GM12878 (cell line): ENCODE measurements around the gene TBC1D8. TPM values are rescaled to one million over a fixed set of nuclear protein-coding genes. Genes with fewer than 3 reads are reported as not detected.

ENCODE experiments used
- ATAC-seq: fragments of 200-7000 bp; cut with Tn5 transposase; 3 replicates; pipeline ENCODE4 v1.9.1; 2020; ENCODE audit warnings: mild to moderate bottlenecking, moderate library complexity
- BruUV-seq: library from RNA; stranded (reverse); fragments of 400-500 nt; replicated peaks from 2 replicates; lab custom pipeline; 2021; lab: Mats Ljungman, UMichigan
- CTCF ChIA-PET: fragments of 300-600 bp; sonication (Branson Sonifier 250); formaldehyde crosslinking; extraction: SDS; loops from one replicate; lab custom pipeline; 2021; ENCODE audit warnings: inconsistent platforms; lab: Yijun Ruan, JAX
- POLR2A ChIA-PET: fragments of 350-600 bp; formaldehyde crosslinking; extraction: SDS; loops from one replicate; lab custom pipeline; 2021; ENCODE audit warnings: inconsistent platforms; lab: Charles Lee
- RAD21 ChIA-PET: fragments of 300-600 bp; sonication (Branson Sonifier 250); formaldehyde crosslinking; loops from one replicate; lab custom pipeline; 2023; ENCODE audit warnings: antibody characterized with exemption; ENCODE audit not compliant: unreplicated experiment; lab: Charles Lee
- SMC1A ChIA-PET: fragments of 300-600 bp; sonication (Branson Sonifier 250); formaldehyde crosslinking; loops from one replicate; lab custom pipeline; 2023; ENCODE audit not compliant: unreplicated experiment, uncharacterized antibody; lab: Charles Lee
- DNase-seq: peaks from one replicate; pipeline ENCODE4 v3.0.0-alpha.2; 2011; ENCODE audit warnings: low read depth, low spot score
- FAIRE-seq: peaks from 3 replicates; lab custom pipeline; 2011; peaks lifted over from hg19 to GRCh38; lab: Jason Lieb, UNC
- H2AFZ ChIP-seq: 2 replicates; pipeline ENCODE4 v1.6.0; 2011; ENCODE audit warnings: low read depth, low read length, control low read depth; ENCODE audit not compliant: control insufficient read depth
- H3K27ac ChIP-seq: 2 replicates; pipeline ENCODE4 v1.5.1; 2011; ENCODE audit warnings: control low read depth; ENCODE audit not compliant: control insufficient read depth, insufficient read depth
- H3K27me3 ChIP-seq, 2 experiments: replicated peaks in 1 of 2; 2 replicates each; pipeline versions ENCODE4 v1.6.0 to v1.6.1; 2011; ENCODE audit warnings: low read length in 1 of 2; ENCODE audit not compliant: control insufficient read depth in 2 of 2, insufficient read depth in 2 of 2
- H3K36me3 ChIP-seq, 2 experiments: 2 replicates each; pipeline ENCODE4 v1.5.1; 2011; ENCODE audit warnings: low read length in 1 of 2; ENCODE audit not compliant: control insufficient read depth in 2 of 2, insufficient read depth in 2 of 2
- H3K4me1 ChIP-seq: 2 replicates; pipeline ENCODE4 v1.6.1; 2011; ENCODE audit warnings: mild to moderate bottlenecking, low read length, moderate library complexity, mixed read lengths; ENCODE audit not compliant: control insufficient read depth, insufficient read depth
- H3K4me2 ChIP-seq: 2 replicates; pipeline ENCODE4 v1.6.0; 2011; ENCODE audit warnings: control low read depth; ENCODE audit not compliant: control insufficient read depth, insufficient read depth
- H3K4me3 ChIP-seq: fragments of 200-600 bp; sonication (generic); 2 replicates; pipeline ENCODE4 v1.5.1; 2016
- H3K79me2 ChIP-seq: 2 replicates; pipeline ENCODE4 v1.6.0; 2011; ENCODE audit warnings: low read length; ENCODE audit not compliant: control insufficient read depth, insufficient read depth
- H3K9ac ChIP-seq: 2 replicates; pipeline ENCODE4 v1.8.0; 2011; ENCODE audit warnings: low read length, control low read depth, mixed read lengths; ENCODE audit not compliant: control insufficient read depth, insufficient read depth
- H3K9me3 ChIP-seq: replicated peaks from 3 replicates; pipeline ENCODE4 v1.5.1; 2011; ENCODE audit warnings: mild to moderate bottlenecking, low read length; ENCODE audit not compliant: control insufficient read depth, insufficient read depth
- H4K20me1 ChIP-seq: 2 replicates; pipeline ENCODE4 v1.6.0; 2011; ENCODE audit not compliant: control insufficient read depth, insufficient read depth
- BRCA1 ChIP-seq: IDR thresholded peaks from 2 replicates; pipeline ENCODE4 v1.6.1; 2011; ENCODE audit warnings: low read depth, low read length, improper control_type of control experiment
- GATAD2B ChIP-seq: fragments of 450-650 bp; conservative IDR thresholded peaks from 2 replicates; pipeline ENCODE4 v1.6.1; 2017; ENCODE audit warnings: low read depth, mild to moderate bottlenecking, moderate library complexity
- IKZF1 ChIP-seq: fragments of 450-650 bp; conservative IDR thresholded peaks from 2 replicates; pipeline ENCODE4 v1.6.1; 2017; ENCODE audit warnings: antibody characterized with exemption, mild to moderate bottlenecking
- MTA2 ChIP-seq: fragments of 450-650 bp; IDR thresholded peaks from 2 replicates; pipeline ENCODE4 v1.6.1; 2016; ENCODE audit warnings: low read depth, mild to moderate bottlenecking, moderate library complexity
- MYB ChIP-seq: fragments of 150-350 bp; IDR thresholded peaks from 2 replicates; pipeline ENCODE4 v1.6.1; 2014; ENCODE audit warnings: mild to moderate bottlenecking, low read depth, low read length, borderline replicate concordance
- PML ChIP-seq: IDR thresholded peaks from 2 replicates; pipeline ENCODE4 v1.6.1; 2012; ENCODE audit warnings: low read length, inconsistent platforms
- POLR2AphosphoS5 ChIP-seq: IDR thresholded peaks from 2 replicates; pipeline ENCODE4 v1.6.1; 2011; ENCODE audit warnings: mild to moderate bottlenecking, low read length, inconsistent platforms
- SMAD5 ChIP-seq: IDR thresholded peaks from 2 replicates; pipeline ENCODE4 v1.6.1; 2016; ENCODE audit warnings: antibody characterized with exemption, low read depth
- ZNF384 ChIP-seq: IDR thresholded peaks from 2 replicates; pipeline ENCODE4 v1.6.1; 2012; ENCODE audit warnings: low read depth, mild to moderate bottlenecking, low read length, improper control_type of control experiment, borderline replicate concordance
- WGBS: methylation state at CpG from one replicate; pipeline ENCODE4 v1.1.6; 2016; ENCODE audit warnings: low lambda C conversion rate; ENCODE audit not compliant: insufficient replicate concordance, insufficient coverage; ENCODE audit errors: missing lambda C conversion rate; 5-methylcytosine and 5-hydroxymethylcytosine counted together
- in situ Hi-C: fragments of 300-500 bp; cut with MboI; formaldehyde crosslinking; loops from 9 replicates; pipeline ENCODE4 v1.14.3; 2018; ENCODE audit warnings: mixed read lengths
- intact Hi-C: fragments of 100-400 bp; cut with micrococcal nuclease; formaldehyde crosslinking; loops from one replicate; pipeline ENCODE4 v1.14.2; 2022; ENCODE audit not compliant: unreplicated experiment
- polyA plus RNA-seq, 11 experiments: library from polyadenylated mRNA; depleted of rRNA in 4 of 11; unstranded in 6 of 11; stranded (reverse) in 5 of 11; fragments of >200 nt; fragmentation: Nextera tagmentation in 4 of 11; fragmentation: Illumina TruSeq in 1 of 11; extraction: Ambion mirVana in 4 of 11; extraction: Trizol in 1 of 11; gene quantifications; 1 replicate in 1 of 11; 2 replicates in 10 of 11; pipeline versions ENCODE4 v1.2.1 to v1.2.3, GENCODE V29; 2011 to 2016; ENCODE audit warnings: inconsistent platforms in 2 of 11, missing spikeins in 2 of 11, low read depth in 1 of 11
- total RNA-seq, 4 experiments: library from RNA; depleted of rRNA in 3 of 4; stranded (reverse); fragments of >200 nt in 3 of 4; fragmentation: Illumina TruSeq in 1 of 4; extraction: Trizol in 1 of 4; gene quantifications; 2 replicates each; pipeline versions ENCODE4 v1.2.1 to v1.2.3, GENCODE V29; 2013 to 2021
- TF ChIP-seq, protein P1 (sequence below): fragments of 450-650 bp; IDR thresholded peaks from 2 replicates; pipeline ENCODE4 v1.6.1; 2018; ENCODE audit warnings: borderline replicate concordance, mild to moderate bottlenecking; ENCODE audit not compliant: partially characterized antibody
- TF ChIP-seq, protein P2 (sequence below): fragments of 450-650 bp; IDR thresholded peaks from 2 replicates; pipeline ENCODE4 v1.6.1; 2014; ENCODE audit warnings: mild to moderate bottlenecking
- TF ChIP-seq, protein P3 (sequence below): IDR thresholded peaks from 2 replicates; pipeline ENCODE4 v1.6.1; 2011; ENCODE audit warnings: low read depth, mild to moderate bottlenecking, low read length, moderate library complexity, borderline replicate concordance; ENCODE audit errors: extremely low read depth
- TF ChIP-seq, protein P4 (sequence below): fragments of 450-650 bp; IDR thresholded peaks from 2 replicates; pipeline ENCODE4 v1.6.1; 2016; ENCODE audit warnings: mild to moderate bottlenecking, moderate library complexity, borderline replicate concordance
- TF ChIP-seq, protein P5 (sequence below): IDR thresholded peaks from 2 replicates; pipeline ENCODE4 v1.6.1; 2011; ENCODE audit warnings: low read depth, low read length, improper control_type of control experiment, borderline replicate concordance

Gene TBC1D8
- total and polyA plus RNA-seq, 10 of the 15 experiments (the other 5 are each of a cell fraction or from before 2014, with no cell fraction given), result 0.80 to 4.9 (median 4.4) TPM

DNA sequence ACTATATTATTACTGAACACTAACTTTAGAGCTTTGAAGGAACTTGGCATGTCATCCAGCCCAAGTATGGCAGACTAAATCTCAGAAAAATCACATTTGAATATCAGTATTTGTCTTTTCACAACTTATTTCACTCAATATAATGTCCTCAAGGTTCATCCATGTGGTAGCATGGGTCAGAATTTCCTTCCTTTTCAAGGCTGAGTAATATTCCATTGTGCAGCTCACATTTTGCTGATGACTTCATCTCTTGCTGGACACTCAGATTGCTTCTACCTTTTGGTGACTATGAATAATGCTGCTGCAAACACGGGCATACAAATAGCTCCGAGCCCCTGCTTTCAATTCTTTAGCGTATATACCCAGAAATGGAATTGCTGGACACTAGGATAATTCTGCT is 102.4 kb downstream of the TBC1D8 start:
- in situ Hi-C loops, result no loop called here
- ChIA-PET CTCF (no interaction called here), RAD21 (no interaction called here), POLR2A (no interaction called here), SMC1A (no interaction called here)
- BruUV-seq, result no TSS peak
- Histone ChIP-seq H3K79me2 (no peaks in the 10 kb centered on the region), H4K20me1 (no peaks in the 10 kb centered on the region), H3K9me3 (no peaks in the 10 kb centered on the region), H3K4me2 (no peak overlapping the region), H3K27me3 (no peaks in the 10 kb centered on the region), H3K36me3 (no peaks in the 10 kb centered on the region; a peak in 1 of 4 replicates), H3K27ac (no peak overlapping the region), H3K9ac (no peak overlapping the region), H3K4me3 (no peak overlapping the region), H3K4me1 (peaks cover 16% of the 10 kb centered on the region), H2AFZ (no peak overlapping the region)
- no peak for ATAC-seq
- FAIRE-seq, result no peak
- WGBS, result 91% methylated on average over 3 of the region's 3 CpGs
- DNase-seq, result no peak
- intact Hi-C loops, result no loop called here
- TF ChIP-seq MYB (no peak), IKZF1 (no peak), MTA2 (no peak), SMAD5 (no peak), POLR2AphosphoS5 (no peak), GATAD2B (no peak), BRCA1 (no peak), PML (no peak), ZNF384 (no peak)
- TF ChIP-seq, protein P1, sequence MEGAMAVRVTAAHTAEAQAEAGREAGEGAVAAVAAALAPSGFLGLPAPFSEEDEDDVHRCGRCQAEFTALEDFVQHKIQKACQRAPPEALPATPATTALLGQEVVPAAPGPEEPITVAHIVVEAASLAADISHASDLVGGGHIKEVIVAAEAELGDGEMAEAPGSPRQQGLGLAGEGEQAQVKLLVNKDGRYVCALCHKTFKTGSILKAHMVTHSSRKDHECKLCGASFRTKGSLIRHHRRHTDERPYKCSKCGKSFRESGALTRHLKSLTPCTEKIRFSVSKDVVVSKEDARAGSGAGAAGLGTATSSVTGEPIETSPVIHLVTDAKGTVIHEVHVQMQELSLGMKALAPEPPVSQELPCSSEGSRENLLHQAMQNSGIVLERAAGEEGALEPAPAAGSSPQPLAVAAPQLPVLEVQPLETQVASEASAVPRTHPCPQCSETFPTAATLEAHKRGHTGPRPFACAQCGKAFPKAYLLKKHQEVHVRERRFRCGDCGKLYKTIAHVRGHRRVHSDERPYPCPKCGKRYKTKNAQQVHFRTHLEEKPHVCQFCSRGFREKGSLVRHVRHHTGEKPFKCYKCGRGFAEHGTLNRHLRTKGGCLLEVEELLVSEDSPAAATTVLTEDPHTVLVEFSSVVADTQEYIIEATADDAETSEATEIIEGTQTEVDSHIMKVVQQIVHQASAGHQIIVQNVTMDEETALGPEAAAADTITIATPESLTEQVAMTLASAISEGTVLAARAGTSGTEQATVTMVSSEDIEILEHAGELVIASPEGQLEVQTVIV, result no peak
- TF ChIP-seq, protein P2, sequence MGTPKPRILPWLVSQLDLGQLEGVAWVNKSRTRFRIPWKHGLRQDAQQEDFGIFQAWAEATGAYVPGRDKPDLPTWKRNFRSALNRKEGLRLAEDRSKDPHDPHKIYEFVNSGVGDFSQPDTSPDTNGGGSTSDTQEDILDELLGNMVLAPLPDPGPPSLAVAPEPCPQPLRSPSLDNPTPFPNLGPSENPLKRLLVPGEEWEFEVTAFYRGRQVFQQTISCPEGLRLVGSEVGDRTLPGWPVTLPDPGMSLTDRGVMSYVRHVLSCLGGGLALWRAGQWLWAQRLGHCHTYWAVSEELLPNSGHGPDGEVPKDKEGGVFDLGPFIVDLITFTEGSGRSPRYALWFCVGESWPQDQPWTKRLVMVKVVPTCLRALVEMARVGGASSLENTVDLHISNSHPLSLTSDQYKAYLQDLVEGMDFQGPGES, result no peak
- TF ChIP-seq, protein P3, sequence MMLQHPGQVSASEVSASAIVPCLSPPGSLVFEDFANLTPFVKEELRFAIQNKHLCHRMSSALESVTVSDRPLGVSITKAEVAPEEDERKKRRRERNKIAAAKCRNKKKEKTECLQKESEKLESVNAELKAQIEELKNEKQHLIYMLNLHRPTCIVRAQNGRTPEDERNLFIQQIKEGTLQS, result no peak
- TF ChIP-seq, protein P4, sequence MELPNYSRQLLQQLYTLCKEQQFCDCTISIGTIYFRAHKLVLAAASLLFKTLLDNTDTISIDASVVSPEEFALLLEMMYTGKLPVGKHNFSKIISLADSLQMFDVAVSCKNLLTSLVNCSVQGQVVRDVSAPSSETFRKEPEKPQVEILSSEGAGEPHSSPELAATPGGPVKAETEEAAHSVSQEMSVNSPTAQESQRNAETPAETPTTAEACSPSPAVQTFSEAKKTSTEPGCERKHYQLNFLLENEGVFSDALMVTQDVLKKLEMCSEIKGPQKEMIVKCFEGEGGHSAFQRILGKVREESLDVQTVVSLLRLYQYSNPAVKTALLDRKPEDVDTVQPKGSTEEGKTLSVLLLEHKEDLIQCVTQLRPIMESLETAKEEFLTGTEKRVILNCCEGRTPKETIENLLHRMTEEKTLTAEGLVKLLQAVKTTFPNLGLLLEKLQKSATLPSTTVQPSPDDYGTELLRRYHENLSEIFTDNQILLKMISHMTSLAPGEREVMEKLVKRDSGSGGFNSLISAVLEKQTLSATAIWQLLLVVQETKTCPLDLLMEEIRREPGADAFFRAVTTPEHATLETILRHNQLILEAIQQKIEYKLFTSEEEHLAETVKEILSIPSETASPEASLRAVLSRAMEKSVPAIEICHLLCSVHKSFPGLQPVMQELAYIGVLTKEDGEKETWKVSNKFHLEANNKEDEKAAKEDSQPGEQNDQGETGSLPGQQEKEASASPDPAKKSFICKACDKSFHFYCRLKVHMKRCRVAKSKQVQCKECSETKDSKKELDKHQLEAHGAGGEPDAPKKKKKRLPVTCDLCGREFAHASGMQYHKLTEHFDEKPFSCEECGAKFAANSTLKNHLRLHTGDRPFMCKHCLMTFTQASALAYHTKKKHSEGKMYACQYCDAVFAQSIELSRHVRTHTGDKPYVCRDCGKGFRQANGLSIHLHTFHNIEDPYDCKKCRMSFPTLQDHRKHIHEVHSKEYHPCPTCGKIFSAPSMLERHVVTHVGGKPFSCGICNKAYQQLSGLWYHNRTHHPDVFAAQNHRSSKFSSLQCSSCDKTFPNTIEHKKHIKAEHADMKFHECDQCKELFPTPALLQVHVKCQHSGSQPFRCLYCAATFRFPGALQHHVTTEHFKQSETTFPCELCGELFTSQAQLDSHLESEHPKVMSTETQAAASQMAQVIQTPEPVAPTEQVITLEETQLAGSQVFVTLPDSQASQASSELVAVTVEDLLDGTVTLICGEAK, result no peak
- TF ChIP-seq, protein P5, sequence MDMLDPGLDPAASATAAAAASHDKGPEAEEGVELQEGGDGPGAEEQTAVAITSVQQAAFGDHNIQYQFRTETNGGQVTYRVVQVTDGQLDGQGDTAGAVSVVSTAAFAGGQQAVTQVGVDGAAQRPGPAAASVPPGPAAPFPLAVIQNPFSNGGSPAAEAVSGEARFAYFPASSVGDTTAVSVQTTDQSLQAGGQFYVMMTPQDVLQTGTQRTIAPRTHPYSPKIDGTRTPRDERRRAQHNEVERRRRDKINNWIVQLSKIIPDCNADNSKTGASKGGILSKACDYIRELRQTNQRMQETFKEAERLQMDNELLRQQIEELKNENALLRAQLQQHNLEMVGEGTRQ, result no peak
